GM23338 (cell line): ENCODE data around the gene TRMT10B. TPM values are rescaled to one million over a fixed set of nuclear protein-coding genes. Genes with fewer than 3 reads are reported as not detected.
"Not testable (repeated sequence)": the region's sequence is repeated elsewhere in the genome, so short reads cannot be mapped to it uniquely, and the experiment has no call there.

Source experiments
- ATAC-seq: fragments of 200-7000 bp; cut with Tn5 transposase; 3 replicates; pipeline ENCODE4 v1.9.1; 2020
- DNase-seq: peaks from one replicate; pipeline ENCODE4 v3.0.0-alpha.2; 2015; ENCODE audit warnings: low spot score
- H2AFZ ChIP-seq: fragments of 200-600 bp; sonication (generic); 2 replicates; pipeline ENCODE4 v1.8.0; 2016; ENCODE audit warnings: antibody characterized with exemption, mild to moderate bottlenecking, moderate library complexity
- H3F3A ChIP-seq: fragments of 200-600 bp; sonication (generic); replicated peaks from 2 replicates; pipeline ENCODE4 v1.8.0; 2017; ENCODE audit warnings: antibody characterized with exemption, mixed run types, low read depth
- H3K27ac ChIP-seq: fragments of 200-600 bp; sonication (generic); 2 replicates; pipeline ENCODE4 v1.6.1; 2016; ENCODE audit warnings: low read depth
- H3K27me3 ChIP-seq: fragments of 200-600 bp; sonication (generic); 2 replicates; pipeline ENCODE4 v1.8.0; 2016; ENCODE audit warnings: mild to moderate bottlenecking, mixed run types, moderate library complexity; ENCODE audit not compliant: insufficient read depth
- H3K36me3 ChIP-seq: fragments of 200-600 bp; sonication (generic); 2 replicates; pipeline ENCODE4 v1.8.0; 2016; ENCODE audit warnings: mild to moderate bottlenecking; ENCODE audit not compliant: insufficient read depth
- H3K4me1 ChIP-seq: fragments of 200-600 bp; sonication (generic); 2 replicates; pipeline ENCODE4 v1.8.0; 2016; ENCODE audit warnings: mild to moderate bottlenecking, moderate library complexity; ENCODE audit not compliant: insufficient read depth
- H3K4me2 ChIP-seq: fragments of 200-600 bp; sonication (generic); 2 replicates; pipeline ENCODE4 v1.7.1; 2017; ENCODE audit warnings: mixed run types
- H3K4me3 ChIP-seq: fragments of 200-600 bp; sonication (generic); 2 replicates; pipeline ENCODE4 v1.6.1; 2016; ENCODE audit warnings: mixed run types
- H3K79me2 ChIP-seq: fragments of 200-600 bp; sonication (generic); replicated peaks from 2 replicates; pipeline ENCODE4 v1.8.0; 2017; ENCODE audit warnings: mild to moderate bottlenecking; ENCODE audit not compliant: insufficient read depth
- H3K9me2 ChIP-seq: fragments of 200-600 bp; sonication (generic); 2 replicates; pipeline ENCODE4 v1.8.0; 2017; ENCODE audit not compliant: insufficient read depth
- H4K20me1 ChIP-seq: fragments of 200-600 bp; sonication (generic); replicated peaks from 2 replicates; pipeline ENCODE4 v1.8.0; 2017; ENCODE audit warnings: mild to moderate bottlenecking; ENCODE audit not compliant: insufficient read depth
- H3K27ac Mint-ChIP-seq: 2 replicates; pipeline ENCODE4 v1.8.0; 2020; ENCODE audit warnings: inconsistent platforms, mild to moderate bottlenecking, moderate library complexity, mixed read lengths
- H3K27me3 Mint-ChIP-seq: 3 replicates; pipeline ENCODE4 v1.8.0; 2022; ENCODE audit warnings: low read depth, mild to moderate bottlenecking, moderate library complexity, mixed read lengths, inconsistent platforms; ENCODE audit not compliant: insufficient read depth, poor library complexity
- H3K36me3 Mint-ChIP-seq: 3 replicates; pipeline ENCODE4 v1.8.0; 2021; ENCODE audit warnings: low read depth, mild to moderate bottlenecking, inconsistent platforms, moderate library complexity, mixed read lengths
- H3K4me1 Mint-ChIP-seq: 3 replicates; pipeline ENCODE4 v1.8.0; 2020; ENCODE audit warnings: mild to moderate bottlenecking, inconsistent platforms, mixed read lengths
- H3K4me3 Mint-ChIP-seq: 3 replicates; pipeline ENCODE4 v1.8.0; 2021; ENCODE audit warnings: moderate library complexity, mild to moderate bottlenecking, inconsistent platforms, mixed read lengths
- H3K9me3 Mint-ChIP-seq: 3 replicates; pipeline ENCODE4 v1.8.0; 2020; ENCODE audit warnings: moderate library complexity, mild to moderate bottlenecking, inconsistent platforms, mixed read lengths
- CREB1 ChIP-seq: fragments of 250-450 bp; sonication (Bioruptor Pico); IDR thresholded peaks from 2 replicates; pipeline ENCODE4 v1.5.0; 2020; ENCODE audit warnings: low read depth, mild to moderate bottlenecking, moderate library complexity
- CTCF ChIP-seq, 2 experiments: fragments of 200-600 bp in 1 of 2; sonication (generic) in 1 of 2; conservative IDR thresholded peaks; 2 replicates each; pipeline versions ENCODE4 v1.5.1 to v1.6.1; 2016 to 2017; ENCODE audit warnings: antibody characterized with exemption in 2 of 2, low read depth in 2 of 2, mild to moderate bottlenecking in 2 of 2, moderate library complexity in 1 of 2
- EZH2 ChIP-seq: fragments of 200-600 bp; sonication (generic); IDR thresholded peaks from one replicate; pipeline ENCODE4 v1.8.0; 2017; ENCODE audit warnings: antibody characterized with exemption, mild to moderate bottlenecking, low read depth; ENCODE audit not compliant: unreplicated experiment
- EZH2phosphoT487 ChIP-seq: fragments of 200-600 bp; sonication (generic); IDR thresholded peaks from one replicate; pipeline ENCODE4 v1.8.1; 2018; ENCODE audit warnings: antibody characterized with exemption; ENCODE audit not compliant: unreplicated experiment
- NANOG ChIP-seq: IDR thresholded peaks from 2 replicates; pipeline ENCODE4 v1.6.1; 2016; ENCODE audit warnings: antibody characterized with exemption, borderline replicate concordance
- STAT1 ChIP-seq: IDR thresholded peaks from one replicate; pipeline ENCODE4 v1.6.1; 2016; ENCODE audit warnings: antibody characterized with exemption; ENCODE audit not compliant: unreplicated experiment
- ZNF114 ChIP-seq: fragments of 250-450 bp; sonication (Bioruptor Pico); IDR thresholded peaks from 2 replicates; pipeline ENCODE4 v1.5.0; 2020; ENCODE audit warnings: mild to moderate bottlenecking, moderate library complexity
- ZNF331 ChIP-seq: fragments of 250-450 bp; sonication (Bioruptor Pico); IDR thresholded peaks from 2 replicates; pipeline ENCODE4 v1.5.0; 2020; ENCODE audit warnings: low read depth, mild to moderate bottlenecking, moderate library complexity
- polyA plus RNA-seq: library from polyadenylated mRNA; unstranded; fragments of >200 nt; fragmentation: Nextera tagmentation; extraction: Ambion mirVana; gene quantifications from 2 replicates; pipeline ENCODE4 v1.2.1, GENCODE V29; 2016
- total RNA-seq: library from RNA; depleted of rRNA; stranded (reverse); fragments of >200 nt; shearing (Covaris generic); gene quantifications from 2 replicates; pipeline ENCODE4 v1.2.3, GENCODE V29; 2014
- TF ChIP-seq, protein P1 (sequence below): IDR thresholded peaks from 2 replicates; pipeline ENCODE4 v1.6.1; 2016; ENCODE audit warnings: antibody characterized with exemption
- TF ChIP-seq, protein P2 (sequence below): fragments of 250-450 bp; sonication (Bioruptor Pico); IDR thresholded peaks from 2 replicates; pipeline ENCODE4 v1.5.0; 2020; ENCODE audit warnings: mild to moderate bottlenecking, moderate library complexity

TRMT10B gene
- total and polyA plus RNA-seq, 2 experiments from 2014 or later: 3.1 to 10.8 TPM

DNA sequence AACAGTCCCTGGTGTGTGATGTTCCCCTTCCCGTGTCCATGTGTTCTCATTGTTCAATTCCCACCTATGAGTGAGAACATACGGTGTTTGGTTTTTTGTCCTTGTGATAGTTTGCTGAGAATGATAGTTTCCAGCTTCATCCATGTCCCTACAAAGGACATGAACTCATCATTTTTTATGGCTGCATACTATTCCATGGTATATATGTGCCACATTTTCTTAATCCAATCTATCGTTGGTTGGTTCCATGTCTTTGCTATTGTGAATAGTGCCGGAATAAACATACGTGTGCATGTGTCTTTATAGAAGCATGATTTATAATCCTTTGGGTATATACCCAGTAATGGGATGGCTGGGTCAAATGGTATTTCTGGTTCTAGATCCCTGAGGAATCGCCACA, 11.7 kb downstream of the TRMT10B start:
- not testable (repeated sequence) for ATAC-seq, H3K27me3 ChIP-seq, H3K4me2 ChIP-seq, H3K27ac Mint-ChIP-seq, H3K4me1 ChIP-seq, H4K20me1 ChIP-seq, H3K27ac ChIP-seq, H3K9me2 ChIP-seq, H3K4me3 Mint-ChIP-seq, H3K36me3 ChIP-seq, H3K4me3 ChIP-seq, H3K27me3 Mint-ChIP-seq, H3K4me1 Mint-ChIP-seq, DNase-seq, H3K79me2 ChIP-seq, H3K9me3 Mint-ChIP-seq, H3F3A ChIP-seq, H2AFZ ChIP-seq
- H3K36me3 Mint-ChIP-seq: peaks cover 13% of the 10 kb centered on the region; the same call in 2 of the 3 replicates

DNA sequence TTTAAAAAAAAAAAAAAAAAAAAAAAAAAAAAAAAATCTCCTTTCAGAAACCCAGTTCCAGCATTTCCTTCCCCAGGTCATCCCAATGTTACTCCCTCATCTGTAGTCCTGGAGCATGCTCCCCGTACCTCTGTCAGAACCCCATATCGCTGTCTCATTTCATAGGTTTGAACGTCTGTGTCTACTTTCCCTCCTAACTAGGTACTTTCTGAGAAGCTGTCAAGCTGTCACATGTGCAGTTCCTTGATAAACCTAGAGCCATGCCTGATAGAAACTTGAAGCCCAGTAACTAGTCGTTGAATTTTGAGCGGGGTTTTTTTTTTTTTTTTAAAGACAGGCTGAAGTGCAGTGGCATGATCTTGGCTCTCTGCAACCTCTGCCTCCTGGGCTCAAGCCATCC, 15.7 kb downstream of the TRMT10B start:
- Mint-ChIP-seq H3K4me3 (no peak overlapping the region), H3K27me3 (no peaks in the 10 kb centered on the region), H3K4me1 (no peaks in the 10 kb centered on the region), H3K27ac (no peak overlapping the region), H3K36me3 (peaks cover 15% of the 10 kb centered on the region; the same call in 2 of the 3 replicates), H3K9me3 (0 out of 3 replicates have a peak, but pooled peaks cover 3% of the 10 kb centered on the region)
- H3K9me2 ChIP-seq: no peaks in the 10 kb centered on the region
- no peaks in the 10 kb centered on the region for H3K27me3 ChIP-seq
- no peaks in the 10 kb centered on the region; the same call in 1 of the 2 replicates for H4K20me1 ChIP-seq
- DNase-seq: no peak
- no peaks in the 10 kb centered on the region for H3K4me1 ChIP-seq
- H2AFZ ChIP-seq: no peak overlapping the region
- no peaks in the 10 kb centered on the region for H3F3A ChIP-seq
- H3K79me2 ChIP-seq: no peaks in the 10 kb centered on the region
- no peaks in the 10 kb centered on the region for H3K36me3 ChIP-seq
- no peak overlapping the region for H3K4me2 ChIP-seq
- H3K27ac ChIP-seq: no peak overlapping the region
- no peak overlapping the region for H3K4me3 ChIP-seq
- no peak for ATAC-seq
- TF ChIP-seq ZNF114 (CRISPR knock-in tag) (no peak), STAT1 (no peak), ZNF331 (CRISPR knock-in tag) (no peak), NANOG (no peak), EZH2phosphoT487 (no peak), EZH2 (no peak), CTCF (conservative IDR thresholded peaks at IDR 0.05; ENCODE audit: low read depth in 2 of 2) (no peak), CREB1 (CRISPR knock-in tag) (no peak)
- TF ChIP-seq, protein P1, sequence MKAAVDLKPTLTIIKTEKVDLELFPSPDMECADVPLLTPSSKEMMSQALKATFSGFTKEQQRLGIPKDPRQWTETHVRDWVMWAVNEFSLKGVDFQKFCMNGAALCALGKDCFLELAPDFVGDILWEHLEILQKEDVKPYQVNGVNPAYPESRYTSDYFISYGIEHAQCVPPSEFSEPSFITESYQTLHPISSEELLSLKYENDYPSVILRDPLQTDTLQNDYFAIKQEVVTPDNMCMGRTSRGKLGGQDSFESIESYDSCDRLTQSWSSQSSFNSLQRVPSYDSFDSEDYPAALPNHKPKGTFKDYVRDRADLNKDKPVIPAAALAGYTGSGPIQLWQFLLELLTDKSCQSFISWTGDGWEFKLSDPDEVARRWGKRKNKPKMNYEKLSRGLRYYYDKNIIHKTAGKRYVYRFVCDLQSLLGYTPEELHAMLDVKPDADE: no peak
- TF ChIP-seq, protein P2, sequence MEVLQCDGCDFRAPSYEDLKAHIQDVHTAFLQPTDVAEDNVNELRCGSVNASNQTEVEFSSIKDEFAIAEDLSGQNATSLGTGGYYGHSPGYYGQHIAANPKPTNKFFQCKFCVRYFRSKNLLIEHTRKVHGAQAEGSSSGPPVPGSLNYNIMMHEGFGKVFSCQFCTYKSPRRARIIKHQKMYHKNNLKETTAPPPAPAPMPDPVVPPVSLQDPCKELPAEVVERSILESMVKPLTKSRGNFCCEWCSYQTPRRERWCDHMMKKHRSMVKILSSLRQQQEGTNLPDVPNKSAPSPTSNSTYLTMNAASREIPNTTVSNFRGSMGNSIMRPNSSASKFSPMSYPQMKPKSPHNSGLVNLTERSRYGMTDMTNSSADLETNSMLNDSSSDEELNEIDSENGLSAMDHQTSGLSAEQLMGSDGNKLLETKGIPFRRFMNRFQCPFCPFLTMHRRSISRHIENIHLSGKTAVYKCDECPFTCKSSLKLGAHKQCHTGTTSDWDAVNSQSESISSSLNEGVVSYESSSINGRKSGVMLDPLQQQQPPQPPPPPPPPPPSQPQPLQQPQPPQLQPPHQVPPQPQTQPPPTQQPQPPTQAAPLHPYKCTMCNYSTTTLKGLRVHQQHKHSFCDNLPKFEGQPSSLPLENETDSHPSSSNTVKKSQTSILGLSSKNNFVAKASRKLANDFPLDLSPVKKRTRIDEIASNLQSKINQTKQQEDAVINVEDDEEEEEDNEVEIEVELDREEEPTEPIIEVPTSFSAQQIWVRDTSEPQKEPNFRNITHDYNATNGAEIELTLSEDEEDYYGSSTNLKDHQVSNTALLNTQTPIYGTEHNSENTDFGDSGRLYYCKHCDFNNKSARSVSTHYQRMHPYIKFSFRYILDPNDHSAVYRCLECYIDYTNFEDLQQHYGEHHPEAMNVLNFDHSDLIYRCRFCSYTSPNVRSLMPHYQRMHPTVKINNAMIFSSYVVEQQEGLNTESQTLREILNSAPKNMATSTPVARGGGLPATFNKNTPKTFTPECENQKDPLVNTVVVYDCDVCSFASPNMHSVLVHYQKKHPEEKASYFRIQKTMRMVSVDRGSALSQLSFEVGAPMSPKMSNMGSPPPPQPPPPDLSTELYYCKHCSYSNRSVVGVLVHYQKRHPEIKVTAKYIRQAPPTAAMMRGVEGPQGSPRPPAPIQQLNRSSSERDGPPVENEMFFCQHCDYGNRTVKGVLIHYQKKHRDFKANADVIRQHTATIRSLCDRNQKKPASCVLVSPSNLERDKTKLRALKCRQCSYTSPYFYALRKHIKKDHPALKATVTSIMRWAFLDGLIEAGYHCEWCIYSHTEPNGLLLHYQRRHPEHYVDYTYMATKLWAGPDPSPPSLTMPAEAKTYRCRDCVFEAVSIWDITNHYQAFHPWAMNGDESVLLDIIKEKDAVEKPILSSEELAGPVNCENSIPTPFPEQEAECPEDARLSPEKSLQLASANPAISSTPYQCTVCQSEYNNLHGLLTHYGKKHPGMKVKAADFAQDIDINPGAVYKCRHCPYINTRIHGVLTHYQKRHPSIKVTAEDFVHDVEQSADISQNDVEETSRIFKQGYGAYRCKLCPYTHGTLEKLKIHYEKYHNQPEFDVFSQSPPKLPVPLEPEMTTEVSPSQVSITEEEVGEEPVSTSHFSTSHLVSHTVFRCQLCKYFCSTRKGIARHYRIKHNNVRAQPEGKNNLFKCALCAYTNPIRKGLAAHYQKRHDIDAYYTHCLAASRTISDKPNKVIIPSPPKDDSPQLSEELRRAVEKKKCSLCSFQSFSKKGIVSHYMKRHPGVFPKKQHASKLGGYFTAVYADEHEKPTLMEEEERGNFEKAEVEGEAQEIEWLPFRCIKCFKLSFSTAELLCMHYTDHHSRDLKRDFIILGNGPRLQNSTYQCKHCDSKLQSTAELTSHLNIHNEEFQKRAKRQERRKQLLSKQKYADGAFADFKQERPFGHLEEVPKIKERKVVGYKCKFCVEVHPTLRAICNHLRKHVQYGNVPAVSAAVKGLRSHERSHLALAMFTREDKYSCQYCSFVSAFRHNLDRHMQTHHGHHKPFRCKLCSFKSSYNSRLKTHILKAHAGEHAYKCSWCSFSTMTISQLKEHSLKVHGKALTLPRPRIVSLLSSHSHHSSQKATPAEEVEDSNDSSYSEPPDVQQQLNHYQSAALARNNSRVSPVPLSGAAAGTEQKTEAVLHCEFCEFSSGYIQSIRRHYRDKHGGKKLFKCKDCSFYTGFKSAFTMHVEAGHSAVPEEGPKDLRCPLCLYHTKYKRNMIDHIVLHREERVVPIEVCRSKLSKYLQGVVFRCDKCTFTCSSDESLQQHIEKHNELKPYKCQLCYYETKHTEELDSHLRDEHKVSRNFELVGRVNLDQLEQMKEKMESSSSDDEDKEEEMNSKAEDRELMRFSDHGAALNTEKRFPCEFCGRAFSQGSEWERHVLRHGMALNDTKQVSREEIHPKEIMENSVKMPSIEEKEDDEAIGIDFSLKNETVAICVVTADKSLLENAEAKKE: no peak
